Measurements from ENCODE around the gene POU3F2.

POU3F2 gene

GRCh38 chr6:98845211-98846020 is 11.0 kb downstream of the POU3F2 start:
- peaks cover 77% of the 10 kb centered on the region for H3K27me3 Mint-ChIP-seq

GRCh38 chr6:98846021-98846380 is 11.6 kb downstream of the POU3F2 start:
- ATAC-seq: no peak
- no peak overlapping the region for H3K27ac Mint-ChIP-seq

More at GRCh38 chr6:98845211-98846020, 11.0 kb downstream of the POU3F2 start:
- Mint-ChIP-seq H3K4me1 (peaks cover 15% of the 10 kb centered on the region), H3K4me3 (peak overlapping the region; percentile 52), H3K9me3 (no peaks in the 10 kb centered on the region), H3K27ac (no peak overlapping the region), H3K36me3 (ENCODE audit: low read depth) (no peaks in the 10 kb centered on the region)
- peak; percentile 52 for ATAC-seq
- peak; percentile 77 for DNase-seq

GRCh38 chr6:98847416-98847778 is 13.0 kb downstream of the POU3F2 start:
- H3K27ac Mint-ChIP-seq: no peak overlapping the region
- peaks cover 64% of the 10 kb centered on the region for H3K27me3 Mint-ChIP-seq
- ATAC-seq (no peak), DNase-seq (no peak)
- no peak overlapping the region for H3K4me3 Mint-ChIP-seq
- H3K9me3 Mint-ChIP-seq: no peaks in the 10 kb centered on the region
- H3K36me3 Mint-ChIP-seq (ENCODE audit: low read depth): no peaks in the 10 kb centered on the region
- H3K4me1 Mint-ChIP-seq: peaks cover 15% of the 10 kb centered on the region

More at GRCh38 chr6:98846021-98846380, 11.6 kb downstream of the POU3F2 start:
- Mint-ChIP-seq H3K9me3 (no peaks in the 10 kb centered on the region), H3K36me3 (ENCODE audit: low read depth) (no peaks in the 10 kb centered on the region), H3K4me3 (peak overlapping the region; percentile 52), H3K27me3 (peaks cover 73% of the 10 kb centered on the region), H3K4me1 (peaks cover 15% of the 10 kb centered on the region)
- no peak for DNase-seq

GRCh38 chr6:98847779-98848538 is 13.6 kb downstream of the POU3F2 start:
- H3K27me3 Mint-ChIP-seq: peaks cover 60% of the 10 kb centered on the region
- H3K4me1 Mint-ChIP-seq: peaks cover 13% of the 10 kb centered on the region
- DNase-seq (no peak), ATAC-seq (peak; percentile 12)
- H3K27ac Mint-ChIP-seq: no peak overlapping the region
- H3K36me3 Mint-ChIP-seq (ENCODE audit: low read depth): no peaks in the 10 kb centered on the region
- no peak overlapping the region for H3K4me3 Mint-ChIP-seq
- no peaks in the 10 kb centered on the region for H3K9me3 Mint-ChIP-seq

- peaks cover 56% of the 10 kb centered on the region for H3K27me3 Mint-ChIP-seq
- H3K27ac Mint-ChIP-seq: no peak overlapping the region
Observed at GRCh38 chr6:98848539-98849242, 14.3 kb downstream of the POU3F2 start.

GRCh38 chr6:98864497-98864896 is 30.1 kb downstream of the POU3F2 start:
- H3K9me3 Mint-ChIP-seq: no peaks in the 10 kb centered on the region
- H3K27ac Mint-ChIP-seq: no peak overlapping the region
- H3K27me3 Mint-ChIP-seq: no peaks in the 10 kb centered on the region
- H3K4me1 Mint-ChIP-seq: no peaks in the 10 kb centered on the region
- no peak overlapping the region for H3K4me3 Mint-ChIP-seq
- peaks cover 15% of the 10 kb centered on the region for H3K36me3 Mint-ChIP-seq (ENCODE audit: low read depth)
- DNase-seq: no peak
- ATAC-seq: no peak

More at GRCh38 chr6:98848539-98849242, 14.3 kb downstream of the POU3F2 start:
- no peak for ATAC-seq
- peaks cover 13% of the 10 kb centered on the region for H3K4me1 Mint-ChIP-seq
- no peak overlapping the region for H3K4me3 Mint-ChIP-seq
- no peak for DNase-seq
- no peaks in the 10 kb centered on the region for H3K9me3 Mint-ChIP-seq
- H3K36me3 Mint-ChIP-seq (ENCODE audit: low read depth): no peaks in the 10 kb centered on the region

GRCh38 chr6:98871057-98871456 is 36.7 kb downstream of the POU3F2 start:
- peaks cover 45% of the 10 kb centered on the region for H3K36me3 Mint-ChIP-seq (ENCODE audit: low read depth)
- H3K4me3 Mint-ChIP-seq: no peak overlapping the region
- no peak overlapping the region for H3K27ac Mint-ChIP-seq
- H3K9me3 Mint-ChIP-seq: no peaks in the 10 kb centered on the region
- DNase-seq (no peak), ATAC-seq (no peak)
- H3K4me1 Mint-ChIP-seq: no peaks in the 10 kb centered on the region
- H3K27me3 Mint-ChIP-seq: no peaks in the 10 kb centered on the region

- peaks cover 46% of the 10 kb centered on the region for H3K36me3 Mint-ChIP-seq (ENCODE audit: low read depth)
- ATAC-seq: no peak
Observed at GRCh38 chr6:98871821-98872220, 37.4 kb downstream of the POU3F2 start.

GRCh38 chr6:98875375-98875774 is 41.0 kb downstream of the POU3F2 start:
- Mint-ChIP-seq H3K4me1 (peaks cover 2% of the 10 kb centered on the region), H3K27ac (no peak overlapping the region), H3K27me3 (no peaks in the 10 kb centered on the region), H3K36me3 (ENCODE audit: low read depth) (peaks cover 48% of the 10 kb centered on the region), H3K4me3 (no peak overlapping the region), H3K9me3 (no peaks in the 10 kb centered on the region)
- ATAC-seq (no peak), DNase-seq (no peak)

More at GRCh38 chr6:98871821-98872220, 37.4 kb downstream of the POU3F2 start:
- Mint-ChIP-seq H3K4me3 (no peak overlapping the region), H3K4me1 (no peaks in the 10 kb centered on the region), H3K27me3 (no peaks in the 10 kb centered on the region), H3K9me3 (no peaks in the 10 kb centered on the region), H3K27ac (no peak overlapping the region)
- no peak for DNase-seq

GRCh38 chr6:98877250-98877649 is 42.9 kb downstream of the POU3F2 start:
- no peak overlapping the region for H3K27ac Mint-ChIP-seq
- no peak overlapping the region for H3K4me3 Mint-ChIP-seq
- H3K27me3 Mint-ChIP-seq: no peaks in the 10 kb centered on the region
- DNase-seq (no peak), ATAC-seq (no peak)
- H3K36me3 Mint-ChIP-seq (ENCODE audit: low read depth): peaks cover 39% of the 10 kb centered on the region
- H3K4me1 Mint-ChIP-seq: peaks cover 8% of the 10 kb centered on the region
- H3K9me3 Mint-ChIP-seq: no peaks in the 10 kb centered on the region

- no peak overlapping the region for H3K4me3 Mint-ChIP-seq
- H3K9me3 Mint-ChIP-seq: no peaks in the 10 kb centered on the region
- peak; percentile 73 for ATAC-seq
- H3K36me3 Mint-ChIP-seq (ENCODE audit: low read depth): peaks cover 42% of the 10 kb centered on the region
- peaks cover 8% of the 10 kb centered on the region for H3K4me1 Mint-ChIP-seq
- DNase-seq: no peak
- H3K27ac Mint-ChIP-seq: peak overlapping the region; percentile 49
- H3K27me3 Mint-ChIP-seq: no peaks in the 10 kb centered on the region
Observed at GRCh38 chr6:98880486-98880885, 46.1 kb downstream of the POU3F2 start.

- Mint-ChIP-seq H3K27me3 (no peaks in the 10 kb centered on the region), H3K9me3 (no peaks in the 10 kb centered on the region), H3K27ac (no peak overlapping the region), H3K4me1 (peaks cover 7% of the 10 kb centered on the region), H3K4me3 (no peak overlapping the region), H3K36me3 (ENCODE audit: low read depth) (peaks cover 46% of the 10 kb centered on the region)
- ATAC-seq (no peak), DNase-seq (no peak)
Observed at GRCh38 chr6:98885330-98885729, 51.0 kb downstream of the POU3F2 start.

- no peak overlapping the region for H3K27ac Mint-ChIP-seq
- no peak for ATAC-seq
Observed at GRCh38 chr6:98887650-98888049, 53.3 kb downstream of the POU3F2 start.

More at GRCh38 chr6:98887650-98888049, 53.3 kb downstream of the POU3F2 start:
- Mint-ChIP-seq H3K27me3 (no peaks in the 10 kb centered on the region), H3K4me1 (no peaks in the 10 kb centered on the region), H3K36me3 (ENCODE audit: low read depth) (peaks cover 45% of the 10 kb centered on the region), H3K9me3 (no peaks in the 10 kb centered on the region), H3K4me3 (no peak overlapping the region)
- DNase-seq: no peak

Measured in activated naive CD8-positive, alpha-beta T cell treated with anti-CD3 and anti-CD28 coated beads, Interleukin-2, amount 50 U/mL, for 24 hours (primary cell).